NCI-H2171 treated with DMSO at 0.1 percent for 48 hours (cell line): ENCODE data around the gene PFN2.
A peak's percentile ranks its signal among the peaks of the same experiment; 100 is the strongest.
"Not testable (repeated sequence)": the region's sequence is repeated elsewhere in the genome, so short reads cannot be mapped to it uniquely, and the experiment has no call there.

Source experiments
- DNase-seq: peaks from one replicate; lab custom pipeline; 2025; lab: John Stamatoyannopoulos, UW

The PFN2 gene

GRCh38 chr3:149968216-149968615 lies 2.5 kb downstream of the PFN2 start:
- no peak for DNase-seq

GRCh38 chr3:149967086-149967685 lies 3.5 kb downstream of the PFN2 start:
- peak; percentile 70 for DNase-seq

GRCh38 chr3:149965278-149965677 lies 5.4 kb downstream of the PFN2 start:
- no peak for DNase-seq

- no peak for DNase-seq
These were observed 6.4 kb downstream of the PFN2 start for GRCh38 chr3:149964291-149964690.

- DNase-seq: no peak
These were observed 7.2 kb downstream of the PFN2 start for GRCh38 chr3:149963485-149963884.

- no peak for DNase-seq
These were observed 11.3 kb downstream of the PFN2 start for GRCh38 chr3:149959443-149959842.

GRCh38 chr3:149958171-149958796 lies 12.4 kb downstream of the PFN2 start:
- no peak for DNase-seq

GRCh38 chr3:149957361-149958125 lies 13.2 kb downstream of the PFN2 start:
- no peak for DNase-seq

- DNase-seq: no peak
These were observed 15.2 kb downstream of the PFN2 start for GRCh38 chr3:149955449-149955848.

- peak; percentile 43 for DNase-seq
These were observed 15.9 kb downstream of the PFN2 start for GRCh38 chr3:149954812-149955211.

GRCh38 chr3:149949181-149949580 lies 21.5 kb downstream of the PFN2 start:
- DNase-seq: no peak

GRCh38 chr3:149947231-149947630 lies 23.5 kb downstream of the PFN2 start:
- DNase-seq: no peak

- DNase-seq: not testable (repeated sequence)
These were observed 26.7 kb downstream of the PFN2 start for GRCh38 chr3:149943966-149944365.

- no peak for DNase-seq
These were observed 28.3 kb downstream of the PFN2 start for GRCh38 chr3:149942409-149942808.

- DNase-seq: no peak
These were observed 28.7 kb downstream of the PFN2 start for GRCh38 chr3:149941946-149942345.

- no peak for DNase-seq
These were observed 29.5 kb downstream of the PFN2 start for GRCh38 chr3:149941186-149941585.

GRCh38 chr3:149938392-149939055 lies 32.2 kb downstream of the PFN2 start:
- DNase-seq: not testable (repeated sequence)

- DNase-seq: peak; percentile 80
These were observed 33.9 kb downstream of the PFN2 start for GRCh38 chr3:149936812-149937230.

GRCh38 chr3:149934524-149934923 lies 36.2 kb downstream of the PFN2 start:
- DNase-seq: no peak

- no peak for DNase-seq
These were observed 36.8 kb downstream of the PFN2 start for GRCh38 chr3:149933858-149934257.

GRCh38 chr3:149933008-149933407 lies 37.7 kb downstream of the PFN2 start:
- DNase-seq: no peak

GRCh38 chr3:149920119-149920518 lies 50.6 kb downstream of the PFN2 start:
- no peak for DNase-seq

GRCh38 chr3:149919509-149919908 lies 51.2 kb downstream of the PFN2 start:
- DNase-seq: no peak
